HG03460 (cell line): ENCODE data around the gene FPGS.
"Not testable (repeated sequence)": the region's sequence is repeated elsewhere in the genome, so short reads cannot be mapped to it uniquely, and the experiment has no call there.

Experiments
- ATAC-seq: cut with Tn5 transposase; IDR thresholded peaks from one replicate; pipeline ENCODE4 v1.9.1; 2021; ENCODE audit not compliant: unreplicated experiment

The FPGS gene

GRCh38 chr9:127833555-127833954 lies 30.9 kb downstream of the FPGS start:
- ATAC-seq, result no peak

- no peak for ATAC-seq
Measured at GRCh38 chr9:127835991-127836516, 33.4 kb downstream of the FPGS start.

GRCh38 chr9:127836561-127836960 lies 33.9 kb downstream of the FPGS start:
- ATAC-seq, result not testable (repeated sequence)

GRCh38 chr9:127837346-127837745 lies 34.7 kb downstream of the FPGS start:
- no peak for ATAC-seq

GRCh38 chr9:127838375-127839078 lies 35.8 kb downstream of the FPGS start:
- no peak for ATAC-seq

GRCh38 chr9:127841087-127841835 lies 38.6 kb downstream of the FPGS start:
- no peak for ATAC-seq

- no peak for ATAC-seq
Measured at GRCh38 chr9:127844821-127845359, 42.2 kb downstream of the FPGS start.

- not testable (repeated sequence) for ATAC-seq
Measured at GRCh38 chr9:127845619-127846018, 42.9 kb downstream of the FPGS start.

- no peak for ATAC-seq
Measured at GRCh38 chr9:127846443-127847177, 43.9 kb downstream of the FPGS start.

- ATAC-seq, result no peak
Measured at GRCh38 chr9:127847178-127847510, 44.5 kb downstream of the FPGS start.

GRCh38 chr9:127847833-127848755 lies 45.4 kb downstream of the FPGS start:
- ATAC-seq, result no peak

- ATAC-seq, result no peak
Measured at GRCh38 chr9:127848756-127849504, 46.2 kb downstream of the FPGS start.

- no peak for ATAC-seq
Measured at GRCh38 chr9:127850286-127850830, 47.7 kb downstream of the FPGS start.

GRCh38 chr9:127852829-127853228 lies 50.1 kb downstream of the FPGS start:
- ATAC-seq, result no peak

GRCh38 chr9:127853312-127854183 lies 50.9 kb downstream of the FPGS start:
- ATAC-seq, result no peak

GRCh38 chr9:127854184-127854806 lies 51.6 kb downstream of the FPGS start, which contains the start of gene ENG:
Gene ENG (minus strand): TSS chr9:127854658. CDS start chr9:127854355, 303 bp downstream.
- ATAC-seq, result no peak

- ATAC-seq, result no peak
Measured at GRCh38 chr9:127854960-127855359, 52.3 kb downstream of the FPGS start.

- ATAC-seq, result no peak
Measured at GRCh38 chr9:127855522-127855921, 52.8 kb downstream of the FPGS start.
